GM03348 (cell line): ENCODE measurements around the gene STAC.
"Not testable (repeated sequence)": the region's sequence is repeated elsewhere in the genome, so short reads cannot be mapped to it uniquely, and the experiment has no call there.

Source experiments
- DNase-seq: peaks from one replicate; pipeline ENCODE4 v3.0.0; 2012; ENCODE audit warnings: low spot score

Gene STAC

GRCh38 chr3:36520241-36521006 lies 140.1 kb downstream of the STAC start:
- no peak for DNase-seq

- no peak for DNase-seq
These were observed 140.7 kb downstream of the STAC start for GRCh38 chr3:36521007-36521379.

- peak; percentile 15 for DNase-seq
These were observed 144.3 kb downstream of the STAC start for GRCh38 chr3:36524560-36524959.

GRCh38 chr3:36525115-36525801 lies 145.0 kb downstream of the STAC start:
- peak; percentile 66 for DNase-seq

GRCh38 chr3:36538136-36538749 lies 157.9 kb downstream of the STAC start:
- no peak for DNase-seq

GRCh38 chr3:36540888-36541518 lies 160.7 kb downstream of the STAC start:
- peak; percentile 53 for DNase-seq

GRCh38 chr3:36542186-36542585 lies 161.9 kb downstream of the STAC start:
- peak; percentile 43 for DNase-seq

GRCh38 chr3:36543276-36543997 lies 163.1 kb downstream of the STAC start:
- peak; percentile 43 for DNase-seq

GRCh38 chr3:36546226-36546625 lies 165.9 kb downstream of the STAC start:
- DNase-seq: peak; percentile 28

- no peak for DNase-seq
These were observed 168.4 kb downstream of the STAC start for GRCh38 chr3:36548712-36549111.

GRCh38 chr3:36557021-36557707 lies 176.9 kb downstream of the STAC start:
- no peak for DNase-seq

GRCh38 chr3:36557708-36558421 lies 177.6 kb downstream of the STAC start:
- DNase-seq: no peak

GRCh38 chr3:36558961-36559360 lies 178.7 kb downstream of the STAC start:
- no peak for DNase-seq

GRCh38 chr3:36560685-36561084 lies 180.4 kb downstream of the STAC start:
- no peak for DNase-seq

GRCh38 chr3:36561601-36562000 lies 181.3 kb downstream of the STAC start:
- DNase-seq: no peak

GRCh38 chr3:36562945-36563344 lies 182.6 kb downstream of the STAC start:
- DNase-seq: no peak

- no peak for DNase-seq
These were observed 194.9 kb downstream of the STAC start for GRCh38 chr3:36575241-36575640.

GRCh38 chr3:36578418-36578817 lies 198.1 kb downstream of the STAC start:
- DNase-seq: not testable (repeated sequence)

GRCh38 chr3:36579746-36580145 lies 199.4 kb downstream of the STAC start:
- no peak for DNase-seq

GRCh38 chr3:36580716-36581115 lies 200.4 kb downstream of the STAC start:
- DNase-seq: no peak

GRCh38 chr3:36591959-36592358 lies 211.7 kb downstream of the STAC start:
- peak; percentile 12 for DNase-seq
